NCI-H69 (cell line): ENCODE data around the gene FAM120A.
A peak's percentile ranks its signal among the peaks of the same experiment; 100 is the strongest.

Source experiments
- DNase-seq: peaks from one replicate; lab custom pipeline; 2025; lab: John Stamatoyannopoulos, UW

FAM120A gene

DNA sequence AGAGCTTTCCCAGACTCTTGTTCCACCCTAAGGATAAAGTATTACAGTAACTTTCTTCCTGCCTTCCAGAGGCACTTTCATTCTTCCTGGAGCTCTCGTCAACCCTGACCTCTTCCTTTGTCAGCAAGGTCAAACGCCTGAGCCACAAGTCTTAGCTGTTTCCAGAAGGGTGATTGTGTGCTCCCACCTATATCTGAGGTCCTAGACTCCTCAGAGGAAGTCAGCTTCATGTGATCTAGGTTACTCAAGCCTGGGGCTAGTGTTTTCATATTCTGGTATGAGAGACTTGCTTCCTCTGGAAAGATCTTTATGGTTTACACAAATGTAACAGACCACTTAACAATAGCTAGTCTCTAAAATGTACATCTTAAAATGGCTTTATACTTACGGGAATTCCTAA is 5.4 kb upstream of the FAM120A start:
- DNase-seq, result no peak

DNA sequence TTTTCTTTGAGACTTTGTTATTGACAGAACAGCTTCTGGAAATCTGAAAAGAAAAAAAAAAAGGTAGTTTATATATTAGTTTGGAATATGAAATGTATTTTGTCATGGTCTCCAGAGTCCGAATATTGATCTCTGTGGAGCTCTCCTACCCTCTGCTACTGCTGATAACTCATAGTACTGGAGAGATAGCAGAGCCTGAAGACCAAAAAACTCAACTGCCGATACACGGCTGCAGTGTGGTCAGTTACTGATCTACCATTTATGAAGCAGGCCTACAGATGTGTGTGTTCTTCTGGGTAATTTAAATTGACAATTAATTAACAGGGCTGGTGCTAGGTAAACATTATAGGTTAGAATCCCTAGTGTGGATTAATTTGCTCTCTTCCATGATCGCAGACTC is 3.8 kb upstream of the FAM120A start:
- DNase-seq, result peak; percentile 86

DNA sequence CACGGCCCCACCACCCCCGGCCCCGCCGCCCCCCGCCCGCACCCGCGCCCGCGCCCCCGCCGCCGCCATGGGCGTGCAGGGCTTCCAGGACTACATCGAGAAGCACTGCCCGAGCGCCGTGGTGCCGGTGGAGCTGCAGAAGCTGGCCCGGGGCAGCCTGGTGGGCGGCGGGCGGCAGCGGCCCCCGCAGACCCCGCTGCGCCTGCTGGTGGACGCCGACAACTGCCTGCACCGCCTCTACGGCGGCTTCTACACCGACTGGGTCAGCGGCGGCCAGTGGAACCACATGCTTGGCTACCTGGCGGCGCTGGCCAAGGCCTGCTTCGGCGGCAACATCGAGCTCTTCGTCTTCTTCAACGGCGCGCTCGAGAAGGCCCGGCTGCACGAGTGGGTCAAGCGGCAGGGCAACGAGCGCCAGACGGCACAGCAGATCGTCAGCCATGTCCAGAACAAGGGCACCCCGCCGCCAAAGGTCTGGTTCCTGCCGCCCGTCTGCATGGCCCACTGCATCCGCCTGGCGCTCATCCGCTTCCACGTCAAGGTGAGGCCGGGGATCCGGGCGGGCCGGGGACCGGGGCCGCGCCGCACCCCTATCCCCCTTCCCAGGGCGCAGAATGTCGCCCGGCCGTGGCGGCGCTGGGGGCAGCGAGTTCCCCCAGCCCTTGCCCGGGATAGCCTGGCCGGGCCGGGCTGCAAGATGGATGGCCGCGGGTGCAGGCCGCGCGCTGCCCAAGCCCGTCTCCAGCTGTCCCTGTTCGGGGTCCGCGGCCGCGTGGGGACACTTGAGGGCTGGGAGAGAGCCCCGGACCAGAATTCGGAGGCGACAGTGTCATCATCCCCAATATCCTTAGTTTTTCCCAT is 594 bp downstream of the FAM120A start:
- peak; percentile 82 for DNase-seq

DNA sequence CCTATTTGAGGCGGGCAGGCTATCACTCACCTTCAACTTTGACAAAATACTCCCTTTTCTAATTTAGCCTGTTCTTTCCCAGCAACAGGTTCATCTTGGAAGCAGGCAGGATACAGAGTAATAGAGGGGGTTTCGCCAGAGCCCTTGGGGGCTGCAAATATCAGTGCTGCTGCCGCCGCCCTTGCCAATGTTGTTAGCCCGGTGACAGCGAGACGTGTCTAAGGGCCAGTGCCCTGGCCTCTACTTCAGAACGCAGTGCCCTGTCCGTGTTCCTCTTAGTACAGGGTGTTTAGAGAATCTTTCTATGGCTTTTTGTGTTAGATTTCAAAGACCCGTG is 1.2 kb downstream of the FAM120A start:
- DNase-seq, result peak; percentile 70

- peak; percentile 98 for DNase-seq
These were observed 1.8 kb downstream of the FAM120A start, which contains the start of gene FAM120AOS for GRCh38 chr9:93453047-93453914. Gene FAM120AOS, minus strand, starts transcription at chr9:93453581. Its CDS starts 872 bp downstream, at chr9:93452709.

GRCh38 chr9:93456022-93456421 is 4.5 kb downstream of the FAM120A start:
- no peak for DNase-seq

- no peak for DNase-seq
These were observed 5.0 kb downstream of the FAM120A start for GRCh38 chr9:93456504-93456903.

DNA sequence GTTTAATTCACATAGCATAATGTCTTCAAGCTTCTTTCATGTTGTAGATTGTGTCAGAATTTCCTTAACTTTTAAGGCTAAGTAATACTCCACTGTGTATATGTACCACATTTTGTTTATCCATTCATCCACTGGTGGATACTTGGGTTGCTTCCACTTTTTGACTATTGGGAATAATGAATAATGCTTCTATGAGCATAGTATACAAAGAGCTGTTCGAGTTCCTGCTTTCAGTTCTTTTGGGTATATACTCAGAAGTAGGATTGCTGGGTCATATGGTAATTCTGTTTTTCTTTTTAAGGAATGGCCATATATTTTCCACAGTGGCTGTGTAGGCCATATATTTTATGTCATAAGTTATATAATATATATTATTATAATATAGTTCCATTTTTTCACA is 5.5 kb downstream of the FAM120A start:
- no peak for DNase-seq

DNA sequence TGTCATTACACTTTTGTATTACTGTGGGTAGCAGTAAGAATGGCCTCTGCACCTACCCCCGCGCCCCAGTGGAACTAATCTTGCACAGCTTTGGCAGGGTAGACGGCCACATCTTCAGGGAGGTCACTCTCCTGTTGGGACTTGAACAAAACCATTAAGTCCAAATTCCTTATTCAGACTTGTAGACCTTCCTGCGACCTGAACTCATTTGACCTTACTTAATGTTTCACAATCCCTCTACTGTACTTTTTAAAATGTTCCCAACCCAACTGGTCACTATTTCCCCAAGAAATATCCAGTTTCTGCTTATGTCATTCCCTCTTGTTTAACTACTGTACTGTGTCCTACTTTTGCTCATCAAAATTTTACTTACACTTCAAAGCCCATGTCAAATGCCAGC is 7.2 kb downstream of the FAM120A start:
- no peak for DNase-seq

GRCh38 chr9:93459432-93459847 is 8.0 kb downstream of the FAM120A start:
- peak; percentile 73 for DNase-seq

DNA sequence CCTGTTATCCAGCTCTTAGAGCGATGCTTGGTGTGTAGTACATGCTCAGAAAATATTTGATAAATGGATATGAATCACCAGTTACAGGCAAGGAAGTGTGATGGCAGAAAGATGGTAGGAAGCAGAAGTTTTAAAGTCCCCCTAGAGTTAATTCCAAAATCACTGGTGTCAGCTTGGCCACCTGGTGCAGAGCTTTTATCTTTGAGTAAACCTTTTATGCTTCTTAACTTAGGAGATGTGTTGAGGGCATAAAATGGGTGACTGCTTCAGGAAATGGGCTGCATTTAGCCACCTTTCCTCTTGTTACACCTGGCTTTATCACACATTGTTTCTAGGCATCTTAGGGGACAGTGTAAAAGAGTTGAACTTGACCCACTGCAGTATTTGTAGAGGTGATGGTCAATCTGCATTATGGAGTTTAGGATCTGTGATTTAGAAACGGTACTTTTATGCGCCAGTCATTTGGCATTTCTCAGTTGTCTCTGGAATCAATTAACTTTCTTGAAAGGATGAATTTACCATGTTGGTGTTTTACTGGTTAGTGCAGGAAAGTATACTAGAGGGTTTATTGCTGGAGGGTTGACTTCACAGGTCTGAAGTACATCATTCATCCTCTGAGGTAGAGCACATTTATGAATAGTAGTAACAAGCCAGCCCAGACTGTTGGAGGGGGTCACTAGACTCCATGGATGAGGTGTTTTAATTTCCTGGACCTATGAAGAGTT is 9.4 kb downstream of the FAM120A start:
- peak; percentile 45 for DNase-seq

GRCh38 chr9:93461414-93461743 is 9.9 kb downstream of the FAM120A start:
- no peak for DNase-seq

GRCh38 chr9:93461821-93462220 is 10.3 kb downstream of the FAM120A start:
- DNase-seq, result no peak

DNA sequence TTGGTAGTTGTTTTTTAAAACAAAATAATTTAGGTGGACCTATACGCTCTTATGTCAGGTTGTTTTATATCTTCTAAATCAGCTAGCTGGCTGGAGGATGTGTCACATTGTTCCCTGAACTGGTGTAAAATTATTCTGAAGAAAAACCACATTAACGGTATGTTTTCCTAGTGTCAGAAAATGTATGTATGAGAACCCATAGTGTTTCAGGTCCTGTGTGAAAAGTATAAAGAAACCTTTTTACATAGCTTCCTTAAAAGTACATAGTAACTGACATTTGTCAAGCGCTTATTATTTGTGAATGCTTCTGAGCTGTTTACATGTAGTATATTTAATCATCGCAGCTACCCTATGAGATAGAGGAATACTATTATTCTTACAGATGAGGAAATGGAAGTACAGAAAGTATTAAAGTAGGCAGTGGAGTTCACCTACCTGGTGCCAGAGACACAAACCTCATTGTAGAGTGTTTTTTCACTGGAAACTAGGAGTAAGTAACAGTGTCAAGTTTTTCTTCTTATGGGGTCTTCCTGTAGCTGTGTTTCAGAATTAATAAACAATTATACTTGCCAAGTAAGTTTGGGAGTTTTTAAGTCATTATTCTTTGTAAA is 12.3 kb downstream of the FAM120A start:
- no peak for DNase-seq

DNA sequence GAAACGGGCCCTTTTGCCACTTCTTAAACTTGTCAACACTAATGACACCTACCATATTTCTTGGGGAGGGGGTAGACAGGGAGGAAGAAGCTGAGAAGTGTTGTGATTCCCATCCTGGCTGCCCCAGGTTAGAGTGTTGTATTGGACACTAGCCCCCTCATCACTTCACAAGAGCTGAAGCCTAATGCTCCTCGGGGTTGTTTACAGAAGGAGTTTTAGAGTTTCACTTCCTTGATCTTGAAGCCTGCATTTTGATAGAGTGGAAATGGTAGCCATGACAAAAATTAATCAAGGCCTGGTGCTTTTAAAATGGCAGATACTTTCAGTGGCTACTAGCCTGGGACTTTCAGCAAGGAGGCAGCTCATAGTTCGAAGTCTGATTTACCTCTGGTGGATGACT is 12.9 kb downstream of the FAM120A start:
- no peak for DNase-seq

GRCh38 chr9:93464876-93465275 is 13.4 kb downstream of the FAM120A start:
- DNase-seq, result peak; percentile 47

- DNase-seq, result peak; percentile 36
These were observed 14.4 kb downstream of the FAM120A start for GRCh38 chr9:93465855-93466254.

DNA sequence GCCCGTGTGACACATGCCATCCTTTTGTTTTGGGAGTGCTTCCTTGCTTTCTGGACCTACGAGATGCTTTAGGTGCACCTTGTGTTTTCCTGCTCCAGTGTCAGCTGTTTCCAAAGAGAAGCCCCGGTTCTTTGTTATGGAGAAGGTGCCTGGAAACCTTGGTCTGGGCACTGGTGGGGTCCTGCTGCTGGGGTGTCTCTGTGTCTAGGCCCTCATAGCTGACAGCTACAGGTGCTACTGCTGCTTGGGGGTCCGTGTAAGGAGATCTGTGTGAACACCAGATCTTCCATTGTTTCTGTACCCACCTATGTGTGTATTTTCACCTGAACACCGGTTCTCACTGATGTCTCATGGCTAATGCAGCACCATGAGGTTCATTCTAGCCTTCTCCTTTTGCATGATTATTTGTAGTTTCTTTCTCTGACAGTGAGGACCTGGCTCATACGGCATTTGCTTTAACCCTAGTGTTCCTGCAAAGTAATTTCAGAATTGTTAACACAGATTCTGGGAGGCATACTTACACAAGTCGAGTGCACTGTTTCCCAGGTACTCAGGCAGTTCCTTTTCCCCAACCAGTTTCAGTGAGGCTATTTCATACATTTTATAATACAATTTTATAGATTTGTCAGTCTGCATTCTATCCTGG is 15.1 kb downstream of the FAM120A start:
- DNase-seq, result peak; percentile 66

GRCh38 chr9:93467062-93467416 is 15.6 kb downstream of the FAM120A start:
- DNase-seq, result peak; percentile 78

DNA sequence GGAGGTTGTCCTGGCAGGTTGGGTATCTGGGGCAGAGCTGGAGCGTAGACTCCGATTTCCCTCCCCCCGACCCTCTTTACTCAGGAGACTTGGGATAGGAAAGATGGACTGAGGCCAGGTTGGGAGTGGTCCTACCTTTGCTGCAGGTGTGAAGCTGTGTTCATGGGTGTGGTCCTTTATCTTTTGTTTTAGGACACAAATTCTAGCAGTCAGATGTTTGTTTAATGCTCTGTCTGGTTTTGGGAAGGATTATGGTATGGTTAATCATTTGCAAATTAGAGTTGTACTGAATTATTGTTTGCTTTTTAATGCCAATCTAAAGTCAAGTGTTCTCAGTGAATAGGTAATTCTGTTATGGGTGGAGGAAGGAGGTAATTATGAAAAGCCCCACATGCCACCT is 16.0 kb downstream of the FAM120A start:
- DNase-seq, result peak; percentile 97

- peak; percentile 55 for DNase-seq
These were observed 17.4 kb downstream of the FAM120A start for GRCh38 chr9:93468763-93469456.
